HEK293T (cell line): ENCODE data around the gene TCF7L1.

Experiments used
- CTCF ChIA-PET: fragments of 350-600 bp; formaldehyde crosslinking; extraction: SDS; loops from one replicate; lab custom pipeline; 2021; ENCODE audit warnings: antibody characterized with exemption, inconsistent platforms; lab: Yijun Ruan, JAX
- POLR2A ChIA-PET: fragments of 350-600 bp; formaldehyde crosslinking; extraction: SDS; loops from one replicate; lab custom pipeline; 2020; ENCODE audit warnings: antibody characterized with exemption, inconsistent platforms; lab: Yijun Ruan, JAX
- DNase-seq: peaks from one replicate; pipeline ENCODE4 v3.0.0; 2012; ENCODE audit warnings: mixed read lengths; ENCODE audit errors: extremely low spot score
- ARNT ChIP-seq: fragments of 450-650 bp; IDR thresholded peaks from 2 replicates; pipeline ENCODE4 v1.6.1; 2017; ENCODE audit warnings: mild to moderate bottlenecking
- BHLHE40 ChIP-seq: fragments of 450-650 bp; IDR thresholded peaks from 2 replicates; pipeline ENCODE4 v1.6.1; 2016; ENCODE audit warnings: mild to moderate bottlenecking, moderate library complexity, borderline replicate concordance
- CTBP1 ChIP-seq: fragments of 450-650 bp; IDR thresholded peaks from 2 replicates; pipeline ENCODE4 v1.6.1; 2016; ENCODE audit warnings: borderline replicate concordance
- ELF4 ChIP-seq: fragments of 450-650 bp; IDR thresholded peaks from 2 replicates; pipeline ENCODE4 v1.6.1; 2017; ENCODE audit warnings: antibody characterized with exemption
- FOXA1 ChIP-seq: fragments of 450-650 bp; IDR thresholded peaks from 2 replicates; pipeline ENCODE4 v1.6.1; 2016; ENCODE audit warnings: mild to moderate bottlenecking
- FOXK2 ChIP-seq: fragments of 450-650 bp; IDR thresholded peaks from 2 replicates; pipeline ENCODE4 v1.6.1; 2016; ENCODE audit warnings: mild to moderate bottlenecking
- FOXM1 ChIP-seq: fragments of 450-650 bp; IDR thresholded peaks from 2 replicates; pipeline ENCODE4 v1.6.1; 2017; ENCODE audit warnings: mild to moderate bottlenecking, borderline replicate concordance
- HDGF ChIP-seq: fragments of 450-650 bp; IDR thresholded peaks from 2 replicates; pipeline ENCODE4 v1.6.1; 2017; ENCODE audit warnings: antibody characterized with exemption, borderline replicate concordance
- L3MBTL2 ChIP-seq: fragments of 450-650 bp; conservative IDR thresholded peaks from 2 replicates; pipeline ENCODE4 v1.6.1; 2016; ENCODE audit warnings: mild to moderate bottlenecking
- LEF1 ChIP-seq: fragments of 450-650 bp; IDR thresholded peaks from 2 replicates; pipeline ENCODE4 v1.6.1; 2017; ENCODE audit warnings: mild to moderate bottlenecking, borderline replicate concordance
- NFRKB ChIP-seq: fragments of 450-650 bp; IDR thresholded peaks from 2 replicates; pipeline ENCODE4 v1.6.1; 2016; ENCODE audit warnings: mild to moderate bottlenecking, moderate library complexity
- SP1 ChIP-seq: fragments of 450-650 bp; IDR thresholded peaks from 2 replicates; pipeline ENCODE4 v1.6.1; 2017
- SUZ12 ChIP-seq: fragments of 450-650 bp; IDR thresholded peaks from 2 replicates; pipeline ENCODE4 v1.6.1; 2016; ENCODE audit warnings: mild to moderate bottlenecking
- TARDBP ChIP-seq: fragments of 450-650 bp; IDR thresholded peaks from 2 replicates; pipeline ENCODE4 v1.6.1; 2016
- ZNF384 ChIP-seq: fragments of 450-650 bp; IDR thresholded peaks from 2 replicates; pipeline ENCODE4 v1.6.1; 2016
- TF ChIP-seq, protein P1 (sequence below): fragments of 450-650 bp; IDR thresholded peaks from 2 replicates; pipeline ENCODE4 v1.6.1; 2016

The TCF7L1 gene

DNA sequence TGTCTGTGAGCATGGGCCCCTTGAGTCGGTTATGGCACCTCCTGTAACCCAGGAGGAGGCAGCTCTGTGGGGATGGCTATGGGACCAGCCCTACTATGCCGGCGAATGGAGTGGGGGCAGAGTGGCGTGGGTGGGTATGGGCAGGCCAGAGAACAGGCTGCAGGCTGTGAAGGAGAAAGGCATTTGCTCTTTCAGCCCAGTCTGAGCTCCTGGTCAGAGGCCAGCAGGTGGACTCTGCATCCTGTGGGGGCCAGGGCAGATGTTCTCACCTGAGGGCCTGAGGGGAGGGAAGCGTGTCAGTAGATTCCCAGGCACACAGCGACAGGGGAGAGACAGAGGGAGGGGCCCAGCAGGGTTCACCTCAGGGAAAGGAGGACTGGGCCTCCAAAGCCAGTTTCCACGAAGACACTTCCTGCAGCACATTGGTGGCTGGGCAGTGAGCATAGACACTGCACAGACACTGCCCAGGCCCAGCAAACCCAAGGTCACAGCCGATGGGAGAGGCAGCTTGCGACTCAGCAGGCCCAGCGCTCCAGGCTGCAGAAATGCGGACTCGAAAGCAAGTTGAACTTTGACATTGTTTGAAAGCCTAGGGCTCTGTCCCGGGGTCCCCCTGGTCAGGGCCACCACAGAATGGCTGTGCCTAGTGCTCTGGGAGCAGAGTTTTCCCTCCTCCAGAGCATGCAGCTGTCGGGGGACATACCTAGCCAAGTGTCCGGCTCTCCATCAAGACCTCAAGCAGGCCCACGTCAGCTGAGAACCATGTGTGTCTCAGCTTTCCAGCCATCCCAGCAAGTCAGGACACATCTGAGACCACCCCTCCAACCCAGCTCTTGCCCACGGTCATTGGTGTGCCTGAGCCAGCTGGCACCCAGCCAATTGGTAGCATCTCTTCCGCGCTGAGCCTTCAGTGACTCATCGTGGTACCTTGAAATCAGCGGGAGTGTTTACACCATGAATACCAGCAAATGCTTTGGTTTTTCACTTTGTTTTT is 140.8 kb downstream of the TCF7L1 start:
- TF ChIP-seq FOXM1, result no peak
- no peak for TF ChIP-seq ELF4
- no peak for TF ChIP-seq ZNF384
- TF ChIP-seq FOXK2, result no peak
- no peak for TF ChIP-seq HDGF
- TF ChIP-seq L3MBTL2, result no peak
- TF ChIP-seq ARNT, result no peak
- TF ChIP-seq SP1, result no peak
- no peak for TF ChIP-seq CTBP1
- TF ChIP-seq, protein P1, sequence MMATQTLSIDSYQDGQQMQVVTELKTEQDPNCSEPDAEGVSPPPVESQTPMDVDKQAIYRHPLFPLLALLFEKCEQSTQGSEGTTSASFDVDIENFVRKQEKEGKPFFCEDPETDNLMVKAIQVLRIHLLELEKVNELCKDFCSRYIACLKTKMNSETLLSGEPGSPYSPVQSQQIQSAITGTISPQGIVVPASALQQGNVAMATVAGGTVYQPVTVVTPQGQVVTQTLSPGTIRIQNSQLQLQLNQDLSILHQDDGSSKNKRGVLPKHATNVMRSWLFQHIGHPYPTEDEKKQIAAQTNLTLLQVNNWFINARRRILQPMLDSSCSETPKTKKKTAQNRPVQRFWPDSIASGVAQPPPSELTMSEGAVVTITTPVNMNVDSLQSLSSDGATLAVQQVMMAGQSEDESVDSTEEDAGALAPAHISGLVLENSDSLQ, result no peak
- TF ChIP-seq BHLHE40, result no peak
- no peak for TF ChIP-seq TARDBP
- no peak for DNase-seq
- ChIA-PET POLR2A (no interaction called here), CTCF (interaction anchor here (1.0 kb wide), 1 partner anchor 207 kb away, joined by 3 read pairs; no protein-coding TSS in a partner anchor)

DNA sequence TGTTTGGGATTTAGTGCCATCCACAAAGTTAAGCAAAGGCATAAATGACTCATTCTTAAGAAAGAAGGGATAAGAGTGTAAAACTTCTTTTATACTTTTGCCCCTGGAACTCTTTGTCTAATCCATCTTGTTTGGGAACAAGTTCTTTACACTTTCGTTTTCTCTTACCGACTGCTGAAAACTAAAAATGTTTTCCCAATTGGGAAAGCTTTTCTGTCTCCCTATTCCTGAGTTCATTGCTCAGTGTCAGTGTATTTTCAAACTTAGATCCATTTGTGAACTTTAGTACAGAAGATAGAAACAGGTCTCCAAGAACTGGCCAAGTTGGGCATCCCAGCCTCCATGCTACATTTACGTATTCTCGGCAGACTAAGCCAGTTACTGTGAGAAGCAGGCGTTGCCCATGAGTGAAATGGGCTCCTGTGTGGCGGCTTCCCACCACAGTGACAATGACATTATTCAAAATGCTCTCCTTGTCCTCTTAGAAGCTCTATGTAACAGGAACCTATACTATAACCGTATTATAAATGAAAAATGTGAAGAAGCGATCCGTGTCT is 142.9 kb downstream of the TCF7L1 start:
- TF ChIP-seq FOXA1, result no peak
- CTCF ChIA-PET, result no interaction called here
- no peak for DNase-seq
- POLR2A ChIA-PET, result no interaction called here

DNA sequence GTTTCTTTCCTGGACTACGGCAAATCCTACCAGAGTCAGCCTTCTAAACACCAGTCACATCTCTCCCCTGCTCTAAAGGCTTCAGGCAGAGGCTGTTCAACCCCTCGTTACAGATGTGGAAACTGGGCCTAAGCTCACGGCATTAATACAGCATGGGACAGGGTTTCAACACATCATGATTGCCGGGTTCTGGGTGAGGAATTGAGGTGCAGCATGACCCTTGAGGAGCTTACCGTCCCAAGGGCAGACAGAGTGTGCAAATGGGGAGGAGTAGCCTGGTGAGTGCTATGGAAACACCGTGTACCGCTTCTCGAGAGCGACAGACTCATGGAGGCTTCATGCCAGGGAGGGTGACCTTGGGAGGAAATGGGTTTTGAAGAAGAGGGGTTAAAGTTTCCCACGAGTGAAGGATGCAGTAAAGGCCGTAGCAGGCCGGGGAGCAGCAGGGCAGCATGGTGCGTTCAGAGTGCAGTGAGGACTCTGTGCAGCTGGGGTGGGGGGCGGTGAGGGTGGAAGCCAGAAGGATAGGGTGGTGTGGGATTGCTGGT is 143.5 kb downstream of the TCF7L1 start:
- POLR2A ChIA-PET, result no interaction called here
- TF ChIP-seq SUZ12 (no peak), ELF4 (no peak), L3MBTL2 (no peak), HDGF (no peak), FOXA1 (no peak), ARNT (no peak), TARDBP (no peak)
- TF ChIP-seq, protein P1, result no peak
- no peak for DNase-seq
- CTCF ChIA-PET, result no interaction called here

DNA sequence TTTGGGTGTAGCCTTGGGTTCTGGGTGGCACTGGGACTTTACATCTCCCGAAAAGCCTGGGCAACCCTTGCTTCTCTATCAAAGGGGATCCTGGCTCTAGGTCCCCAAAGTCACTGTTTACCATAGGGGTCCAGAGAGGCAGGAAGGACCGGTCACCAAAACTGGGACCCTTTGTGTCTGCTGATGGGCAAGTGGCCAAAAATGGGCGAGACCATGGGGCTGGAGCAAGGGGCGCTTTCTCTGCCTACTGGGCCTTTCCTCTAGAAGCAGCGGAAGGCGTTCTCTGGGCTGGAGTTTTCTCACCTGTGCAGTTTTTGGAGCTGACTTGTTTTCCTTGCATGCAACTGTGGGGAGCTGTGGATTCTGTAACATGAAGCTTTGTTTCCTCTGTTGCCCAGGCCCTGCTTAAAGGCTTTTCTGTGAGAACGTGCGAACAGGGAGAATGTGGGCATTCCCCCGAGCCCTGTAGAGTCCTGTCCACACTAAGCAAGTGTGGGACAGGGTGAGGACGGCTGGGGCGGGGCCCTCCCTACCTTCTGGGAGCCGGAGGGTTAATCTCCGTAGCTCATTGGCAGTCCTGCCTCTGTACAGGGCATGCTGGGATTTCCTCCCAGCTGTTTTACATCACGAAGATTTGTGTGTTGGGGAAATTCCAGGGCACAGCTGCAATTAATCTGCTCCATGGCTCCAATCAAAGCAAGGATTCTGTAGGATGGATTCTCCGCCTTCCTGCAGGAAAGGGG is 144.4 kb downstream of the TCF7L1 start:
- CTCF ChIA-PET, result interaction anchor here (0.8 kb wide), 1 partner anchor 10 kb away, joined by 3 read pairs; no protein-coding TSS in a partner anchor
- DNase-seq, result no peak
- POLR2A ChIA-PET, result interaction anchor here (0.6 kb wide), 1 partner anchor 334 kb away, joined by 3 read pairs; the partner anchor contains the start of gene C2orf68
- TF ChIP-seq, protein P1, result no peak
- TF ChIP-seq CTBP1 (no peak), NFRKB (no peak), LEF1 (no peak), ARNT (no peak), BHLHE40 (no peak), FOXK2 (no peak), FOXM1 (no peak), L3MBTL2 (no peak), ELF4 (no peak), TARDBP (no peak), SUZ12 (no peak), SP1 (no peak), FOXA1 (no peak), ZNF384 (no peak), HDGF (no peak)

DNA sequence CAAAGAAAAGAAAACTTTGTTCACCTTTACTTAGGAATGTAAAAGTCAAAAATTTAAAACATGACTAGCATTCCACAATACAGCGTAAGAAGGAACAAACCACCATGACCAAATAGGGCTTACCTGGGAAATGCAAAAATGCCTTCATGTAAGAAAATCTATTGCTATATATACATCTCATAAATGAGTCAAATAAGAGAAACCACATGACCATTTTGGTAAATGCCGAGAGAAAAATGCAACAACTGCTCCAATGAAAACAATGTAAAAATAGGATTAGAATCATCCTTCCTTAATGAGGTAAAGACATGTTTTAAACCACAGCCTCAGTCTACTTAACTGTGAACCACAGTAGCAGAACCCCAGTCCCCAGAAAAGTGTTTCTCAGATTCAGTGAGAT is 145.2 kb downstream of the TCF7L1 start:
- POLR2A ChIA-PET, result no interaction called here
- no peak for DNase-seq
- TF ChIP-seq CTBP1 (no peak), FOXM1 (no peak), FOXK2 (no peak), ZNF384 (no peak), ARNT (no peak), HDGF (no peak), ELF4 (no peak), SP1 (no peak), TARDBP (no peak), LEF1 (no peak), BHLHE40 (no peak), NFRKB (no peak), SUZ12 (no peak), L3MBTL2 (no peak), FOXA1 (no peak)
- TF ChIP-seq, protein P1, result no peak
- CTCF ChIA-PET, result no interaction called here
